Natural killer cell (primary cell): ENCODE data around the gene FAM3B. TPM values are rescaled to one million over a fixed set of nuclear protein-coding genes. Genes with fewer than 3 reads are reported as not detected.

Source experiments
- ATAC-seq, 3 donors: fragments of 150-1000 bp in 2 of 3; fragments of 200-7000 bp in 1 of 3; cut with Tn5 transposase; 1 replicate in 1 of 3; 2 replicates in 2 of 3; pipeline ENCODE4 v1.10.0; 2021; ENCODE audit warnings: mild to moderate bottlenecking in 2 of 3, moderate library complexity in 2 of 3
- DNase-seq, 2 donors: peaks; one replicate each; pipeline versions ENCODE4 v3.0.0 to v3.0.0-alpha.2; 2013 to 2021; ENCODE audit warnings: mixed read lengths in 1 of 2
- H3K27ac ChIP-seq: one replicate; pipeline ENCODE4 v1.5.1; 2013; ENCODE audit warnings: mild to moderate bottlenecking, low read length
- H3K27me3 ChIP-seq: one replicate; pipeline ENCODE4 v1.6.1; 2013; ENCODE audit warnings: low read length; ENCODE audit not compliant: control insufficient read depth, insufficient read depth
- H3K36me3 ChIP-seq: one replicate; pipeline ENCODE4 v1.6.1; 2013; ENCODE audit warnings: low read length; ENCODE audit not compliant: control insufficient read depth, insufficient read depth
- H3K4me1 ChIP-seq: one replicate; pipeline ENCODE4 v1.6.1; 2013; ENCODE audit warnings: low read length; ENCODE audit not compliant: control insufficient read depth, insufficient read depth
- H3K4me3 ChIP-seq: one replicate; pipeline ENCODE4 v1.5.1; 2013; ENCODE audit warnings: low read length
- H3K9me3 ChIP-seq: one replicate; pipeline ENCODE4 v1.6.1; 2013; ENCODE audit warnings: low read length; ENCODE audit not compliant: control insufficient read depth, insufficient read depth
- H3K27ac Mint-ChIP-seq, 2 donors: one replicate each; pipeline ENCODE4 v1.8.0; 2022; ENCODE audit warnings: mild to moderate bottlenecking in 2 of 2, mixed read lengths in 2 of 2, moderate library complexity in 1 of 2
- H3K27me3 Mint-ChIP-seq, 2 donors: one replicate each; pipeline ENCODE4 v1.8.0; 2022; ENCODE audit warnings: low read depth in 2 of 2, mixed read lengths in 2 of 2
- H3K36me3 Mint-ChIP-seq: one replicate; pipeline ENCODE4 v1.8.0; 2022; ENCODE audit warnings: mixed read lengths
- H3K4me1 Mint-ChIP-seq, 2 donors: one replicate each; pipeline ENCODE4 v1.8.0; 2022; ENCODE audit warnings: mixed read lengths in 2 of 2
- H3K4me3 Mint-ChIP-seq: one replicate; pipeline ENCODE4 v1.8.0; 2022; ENCODE audit warnings: mild to moderate bottlenecking, moderate library complexity, mixed read lengths
- H3K9me3 Mint-ChIP-seq, 2 donors: one replicate each; pipeline ENCODE4 v1.8.0; 2022; ENCODE audit warnings: mixed read lengths in 2 of 2
- CTCF ChIP-seq: fragments of 200-600 bp; IDR thresholded peaks from one replicate; pipeline ENCODE4 v1.8.0; 2022; ENCODE audit warnings: antibody characterized with exemption
- WGBS: methylation state at CpG from one replicate; pipeline ENCODE4 v1.1.7; 2013; ENCODE audit warnings: missing lambda C conversion rate; ENCODE audit not compliant: insufficient coverage; 5-methylcytosine and 5-hydroxymethylcytosine counted together
- intact Hi-C: fragments of 100-400 bp; cut with micrococcal nuclease; formaldehyde crosslinking; loops from one replicate; pipeline ENCODE4 v1.14.2; 2022
- total RNA-seq, 4 donors: library from RNA; stranded (reverse); fragments of 120-200 nt in 1 of 4; gene quantifications; one replicate each; pipeline versions ENCODE4 v1.2.3 to v1.2.4, GENCODE V29; 2013 to 2022

FAM3B gene
- total RNA-seq, 3 donors from 2014 or later (not counting 1 experiment from before 2014, with no cell fraction given): 0.48 TPM; not detected in 2

- H3K36me3 Mint-ChIP-seq: peaks cover 22% of the 10 kb centered on the region
- Histone ChIP-seq H3K36me3 (peaks cover 34% of the 10 kb centered on the region), H3K4me3 (no peak overlapping the region), H3K27me3 (no peaks in the 10 kb centered on the region), H3K4me1 (peaks cover 3% of the 10 kb centered on the region), H3K9me3 (no peaks in the 10 kb centered on the region), H3K27ac (no peak overlapping the region)
- H3K27ac Mint-ChIP-seq: no peak overlapping the region
- no peaks in the 10 kb centered on the region for H3K27me3 Mint-ChIP-seq
- ATAC-seq (no peak), DNase-seq (no peak)
- no peak for TF ChIP-seq CTCF
- H3K9me3 Mint-ChIP-seq: no peaks in the 10 kb centered on the region
- no peaks in the 10 kb centered on the region for H3K4me1 Mint-ChIP-seq
- intact Hi-C loops: no loop called here
- WGBS: 96% methylated on average over 7 of the region's 7 CpGs
- no peak overlapping the region for H3K4me3 Mint-ChIP-seq
Observed at GRCh38 chr21:41399246-41399800, 82.7 kb downstream of the FAM3B start.

GRCh38 chr21:41402231-41402630 lies 85.6 kb downstream of the FAM3B start:
- Mint-ChIP-seq H3K4me3 (no peak overlapping the region), H3K4me1 (no peaks in the 10 kb centered on the region), H3K9me3 (no peaks in the 10 kb centered on the region), H3K27ac (no peak overlapping the region), H3K36me3 (peaks cover 22% of the 10 kb centered on the region), H3K27me3 (no peaks in the 10 kb centered on the region)
- intact Hi-C loops: no loop called here
- Histone ChIP-seq H3K36me3 (peaks cover 38% of the 10 kb centered on the region), H3K27me3 (no peaks in the 10 kb centered on the region), H3K9me3 (no peaks in the 10 kb centered on the region), H3K4me1 (no peaks in the 10 kb centered on the region), H3K4me3 (no peak overlapping the region), H3K27ac (no peak overlapping the region)
- no peak for DNase-seq
- ATAC-seq: no peak
- 97% methylated on average over 11 of the region's 11 CpGs for WGBS
- no peak for TF ChIP-seq CTCF

GRCh38 chr21:41402796-41403195 lies 86.2 kb downstream of the FAM3B start:
- 95% methylated on average over 10 of the region's 10 CpGs for WGBS
- Mint-ChIP-seq H3K36me3 (peaks cover 22% of the 10 kb centered on the region), H3K27ac (no peak overlapping the region), H3K27me3 (no peaks in the 10 kb centered on the region), H3K9me3 (no peaks in the 10 kb centered on the region), H3K4me1 (no peaks in the 10 kb centered on the region), H3K4me3 (no peak overlapping the region)
- intact Hi-C loops: no loop called here
- Histone ChIP-seq H3K27ac (no peak overlapping the region), H3K4me1 (no peaks in the 10 kb centered on the region), H3K27me3 (no peaks in the 10 kb centered on the region), H3K9me3 (no peaks in the 10 kb centered on the region), H3K36me3 (peaks cover 39% of the 10 kb centered on the region), H3K4me3 (no peak overlapping the region)
- DNase-seq: no peak
- no peak for TF ChIP-seq CTCF
- no peak for ATAC-seq

GRCh38 chr21:41403331-41403730 lies 86.7 kb downstream of the FAM3B start:
- peaks cover 42% of the 10 kb centered on the region for H3K36me3 ChIP-seq
- Mint-ChIP-seq H3K4me1 (no peaks in the 10 kb centered on the region), H3K27me3 (no peaks in the 10 kb centered on the region), H3K4me3 (no peak overlapping the region), H3K27ac (no peak overlapping the region), H3K9me3 (no peaks in the 10 kb centered on the region), H3K36me3 (peaks cover 28% of the 10 kb centered on the region)
- DNase-seq (no peak), ATAC-seq (no peak)
- WGBS: 95% methylated on average over 9 of the region's 9 CpGs
- H3K4me3 ChIP-seq: no peak overlapping the region
- no peaks in the 10 kb centered on the region for H3K9me3 ChIP-seq
- H3K4me1 ChIP-seq: no peaks in the 10 kb centered on the region
- H3K27ac ChIP-seq: no peak overlapping the region
- H3K27me3 ChIP-seq: no peaks in the 10 kb centered on the region
- no peak for TF ChIP-seq CTCF
- intact Hi-C loops: no loop called here
